ENCODE data around the gene AURKAIP1.
"Not testable (repeated sequence)": the region's sequence is repeated elsewhere in the genome, so short reads cannot be mapped to it uniquely, and the experiment has no call there.

AURKAIP1 gene

DNA sequence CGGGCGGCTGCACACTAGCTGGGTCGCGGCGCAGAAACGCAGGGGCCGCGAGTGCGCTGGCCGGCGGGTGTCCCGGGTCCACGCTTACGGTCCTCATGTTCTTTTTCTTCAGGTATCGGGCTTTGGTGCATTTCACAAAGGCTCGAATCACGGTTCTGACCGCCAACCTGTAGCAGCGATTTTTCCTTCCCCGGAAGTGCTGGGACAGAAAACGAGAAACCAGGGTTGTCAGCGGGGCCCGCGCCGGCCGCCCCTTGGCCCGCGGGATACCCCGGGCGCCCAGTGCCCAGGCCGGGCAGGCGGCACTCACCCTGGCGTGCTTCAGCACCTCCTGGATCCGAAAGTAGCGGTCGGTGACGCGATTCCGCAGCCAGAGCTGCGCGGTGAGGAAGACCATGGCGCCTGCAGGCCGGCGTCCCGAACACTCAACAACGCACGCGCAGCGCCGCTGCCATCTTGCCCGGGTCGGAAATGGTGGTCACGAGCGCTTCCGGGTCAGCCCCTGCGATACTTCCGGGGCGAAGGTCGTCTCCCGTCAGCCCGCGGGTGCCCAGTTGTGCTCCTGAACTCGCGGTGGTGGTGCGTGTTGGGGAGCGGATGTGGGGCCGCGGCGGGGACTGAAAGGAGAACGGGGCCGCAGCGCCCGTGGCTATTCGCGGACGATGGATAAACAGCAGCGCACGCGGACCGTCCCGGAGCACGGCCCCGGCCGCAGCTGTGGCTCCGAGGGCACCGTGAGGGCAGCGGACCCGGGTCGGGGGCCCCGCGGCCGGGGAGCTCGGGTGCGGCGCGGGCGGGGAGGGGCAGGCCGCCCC is 32.0 kb upstream of the AURKAIP1 start, which contains the start of gene MRPL20:
Gene MRPL20 (minus strand): TSS at position 473 of the 815 bp plus-strand sequence. CDS start 76 bp downstream, at position 397.
- DNase-seq (ENCODE audit: low spot score): peak; percentile 97

DNA sequence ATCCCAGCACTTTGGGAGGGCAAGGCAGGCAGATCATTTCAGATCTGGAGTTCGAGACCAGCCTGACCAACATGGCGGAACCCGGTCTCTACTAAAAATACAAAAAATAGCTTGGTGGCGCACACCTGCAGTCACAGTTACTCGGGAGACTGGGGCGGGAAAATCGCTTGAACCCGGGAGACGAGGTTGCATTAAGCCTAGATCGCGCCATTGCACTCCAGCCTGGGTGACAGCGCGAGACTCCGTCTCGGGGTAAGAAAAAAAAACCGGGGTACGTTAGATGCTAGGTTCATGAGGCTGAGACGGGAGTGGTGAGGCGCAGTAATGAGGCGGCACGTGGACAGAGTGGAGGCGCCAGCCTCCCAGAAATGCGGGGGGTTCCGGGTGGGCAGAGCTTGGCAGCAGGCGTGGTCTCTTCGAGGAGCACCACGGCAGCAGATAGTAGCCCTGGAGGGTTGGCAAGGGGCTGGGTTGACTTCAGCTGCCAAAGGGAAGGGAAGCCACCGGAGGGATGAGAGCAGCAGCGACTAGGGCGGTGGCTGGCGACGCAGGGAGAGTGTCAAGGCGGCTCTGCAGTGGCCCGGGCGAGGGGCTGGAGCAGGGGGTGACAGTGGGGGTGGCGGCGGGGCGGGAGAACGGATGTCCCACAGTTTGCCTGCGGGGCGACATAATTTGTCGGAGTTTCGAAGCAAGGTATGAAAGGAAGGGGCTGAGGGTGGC is 31.3 kb upstream of the AURKAIP1 start:
- no peak for DNase-seq (ENCODE audit: low spot score)

GRCh38 chr1:1403653-1404052 is 28.6 kb upstream of the AURKAIP1 start:
- no peak for DNase-seq (ENCODE audit: low spot score)

GRCh38 chr1:1402901-1403392 is 27.9 kb upstream of the AURKAIP1 start:
- DNase-seq (ENCODE audit: low spot score): not testable (repeated sequence)

- peak; percentile 56 for DNase-seq (ENCODE audit: low spot score)
These were observed 27.3 kb upstream of the AURKAIP1 start for GRCh38 chr1:1402072-1402900.

DNA sequence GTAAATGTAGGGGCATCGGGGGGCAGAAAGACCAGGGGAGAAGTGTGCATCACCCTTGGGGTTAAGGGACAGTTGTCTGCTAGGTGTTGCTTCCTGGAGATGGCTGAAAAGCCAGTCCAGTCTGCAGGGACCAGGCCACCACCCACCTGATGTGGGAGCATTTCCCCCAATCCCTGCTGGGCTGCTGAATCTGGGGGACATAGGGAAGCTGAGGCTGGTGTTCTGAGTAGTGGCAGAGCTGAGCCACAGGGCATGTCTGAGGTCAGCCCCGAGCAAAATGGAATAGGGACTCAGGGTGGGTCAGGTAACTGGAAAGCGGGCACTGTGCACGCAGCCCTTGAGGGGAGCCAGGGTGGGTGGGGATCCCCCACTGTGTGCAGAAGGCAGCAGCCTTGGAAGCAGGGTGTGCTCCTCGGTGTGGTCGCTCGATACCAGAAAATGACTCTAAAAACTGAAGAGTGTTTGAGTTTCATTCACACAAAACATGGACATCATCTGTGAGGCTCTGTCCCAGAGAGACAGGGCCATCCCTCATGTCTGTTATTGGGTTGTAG is 26.5 kb upstream of the AURKAIP1 start:
- no peak for DNase-seq (ENCODE audit: low spot score)

DNA sequence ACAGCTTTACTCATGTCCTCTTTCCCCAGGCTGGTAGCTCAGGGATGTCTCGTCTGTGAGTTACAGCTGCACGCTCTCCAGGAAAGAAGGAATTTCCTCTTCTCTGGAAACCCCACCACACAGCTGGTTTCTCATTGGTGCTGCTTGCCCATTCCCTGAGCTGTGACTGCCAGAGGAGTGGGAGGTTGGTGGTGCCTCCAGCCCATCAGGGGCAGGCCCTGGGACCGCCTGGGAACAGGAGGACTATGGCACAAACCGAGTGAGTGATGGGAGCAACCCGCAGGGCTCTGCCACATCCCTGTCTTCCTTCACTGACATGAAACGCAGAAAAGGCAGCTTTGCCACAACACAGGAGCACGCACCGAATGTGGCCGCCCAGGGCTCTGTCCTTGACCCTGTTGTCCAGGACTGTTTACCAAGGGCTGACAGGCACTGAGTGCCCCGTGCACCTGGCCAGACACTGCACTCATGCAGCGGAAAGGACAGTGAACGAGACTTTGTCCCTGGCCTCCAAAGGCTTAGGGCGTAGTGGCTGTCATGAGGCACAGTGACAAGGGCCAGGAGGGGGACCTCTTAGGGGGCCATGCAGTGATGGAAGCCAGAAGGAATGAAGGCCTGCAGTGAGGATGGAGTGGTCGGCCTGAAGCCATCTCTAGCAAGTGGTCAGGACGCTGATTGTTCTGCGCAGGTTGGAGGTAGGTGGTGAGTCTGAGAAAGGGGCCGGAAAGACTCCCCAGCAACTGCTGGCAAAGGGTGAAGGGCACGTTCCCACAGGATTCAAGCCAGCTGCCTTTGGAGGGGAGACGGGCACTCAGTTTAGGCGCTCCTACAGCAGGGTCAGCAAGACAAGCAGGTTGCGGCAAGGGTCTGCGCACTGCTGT is 25.8 kb upstream of the AURKAIP1 start:
- no peak for DNase-seq (ENCODE audit: low spot score)

- DNase-seq (ENCODE audit: low spot score): no peak
These were observed 25.0 kb upstream of the AURKAIP1 start for GRCh38 chr1:1399872-1400575.

GRCh38 chr1:1399187-1399871 is 24.3 kb upstream of the AURKAIP1 start, which contains the start of gene CCNL2:
Gene CCNL2, minus strand, starts transcription at chr1:1399335. Its CDS starts 29 bp downstream, at chr1:1399306.
- DNase-seq (ENCODE audit: low spot score): peak; percentile 99

DNA sequence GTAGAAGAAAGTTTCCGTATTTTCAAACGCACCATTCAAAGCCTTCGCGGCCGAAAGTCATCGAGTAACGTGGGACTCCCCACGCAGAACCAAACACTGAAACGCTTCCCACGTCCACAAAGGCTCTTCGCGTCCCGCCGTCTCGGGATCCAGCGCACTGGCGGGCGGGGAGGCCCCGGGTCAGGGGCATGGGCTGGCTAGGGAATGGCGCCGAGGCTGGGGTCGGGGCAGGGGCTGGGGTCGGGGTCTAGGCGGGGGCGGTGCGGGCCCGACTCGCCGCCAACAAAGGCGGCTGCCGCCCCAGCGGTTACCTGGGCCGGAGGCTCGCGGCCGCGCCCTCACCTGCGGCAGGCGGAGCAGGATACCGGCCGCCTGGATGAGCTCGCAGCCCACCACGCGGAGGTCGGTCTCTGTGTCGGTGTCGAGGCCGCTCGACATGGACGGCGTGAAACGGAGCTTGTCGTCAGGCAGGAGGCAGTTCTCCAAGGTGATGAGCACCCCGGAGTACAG is 23.7 kb upstream of the AURKAIP1 start:
- no peak for DNase-seq (ENCODE audit: low spot score)

- DNase-seq (ENCODE audit: low spot score): no peak
These were observed 23.0 kb upstream of the AURKAIP1 start for GRCh38 chr1:1397839-1398523.

- DNase-seq (ENCODE audit: low spot score): no peak
These were observed 20.2 kb upstream of the AURKAIP1 start for GRCh38 chr1:1395166-1395565.

DNA sequence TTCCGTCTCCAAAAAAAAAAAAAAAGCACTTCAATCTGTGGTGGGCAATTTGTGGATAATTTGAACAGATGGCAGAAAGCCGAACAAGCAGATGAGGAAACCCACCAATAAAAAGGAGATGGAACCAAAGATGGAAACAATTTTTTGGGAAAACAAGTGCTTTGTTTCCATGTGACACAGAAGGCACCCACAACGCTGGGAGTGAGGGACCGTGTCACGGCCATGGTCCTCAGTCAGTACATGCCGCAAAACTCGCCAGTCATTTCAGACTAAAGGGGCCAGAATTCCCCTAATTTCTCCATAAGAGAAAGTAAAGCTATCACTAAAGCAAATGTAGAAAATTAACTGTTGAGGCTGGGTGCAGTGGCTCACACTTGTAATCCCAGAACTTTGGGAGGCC is 19.1 kb upstream of the AURKAIP1 start:
- DNase-seq (ENCODE audit: low spot score): no peak

- DNase-seq (ENCODE audit: low spot score): no peak
These were observed 18.4 kb upstream of the AURKAIP1 start for GRCh38 chr1:1393428-1393827.

GRCh38 chr1:1393014-1393413 is 18.0 kb upstream of the AURKAIP1 start:
- no peak for DNase-seq (ENCODE audit: low spot score)

DNA sequence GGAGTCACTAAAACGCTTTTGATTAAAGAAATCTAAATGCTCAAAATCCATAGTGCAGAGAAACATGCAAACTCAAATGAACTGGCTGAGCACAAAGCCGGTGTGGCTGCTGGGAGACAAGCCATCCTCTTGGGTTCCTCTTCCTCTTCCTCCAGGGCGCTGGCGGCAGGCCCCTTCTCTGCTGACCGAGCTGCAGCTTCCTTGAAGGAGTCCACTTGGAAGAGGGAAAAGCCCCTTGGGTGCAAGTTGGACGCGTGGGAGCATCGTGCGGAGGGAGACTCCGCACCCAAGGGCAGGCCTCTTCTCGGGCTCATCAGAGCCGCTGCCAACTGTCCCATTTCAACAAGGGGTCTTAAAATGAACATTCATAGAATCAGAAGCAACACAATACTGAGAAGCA is 16.2 kb upstream of the AURKAIP1 start:
- no peak for DNase-seq (ENCODE audit: low spot score)

GRCh38 chr1:1390675-1391074 is 15.7 kb upstream of the AURKAIP1 start:
- DNase-seq (ENCODE audit: low spot score): no peak

GRCh38 chr1:1388078-1388472 is 13.1 kb upstream of the AURKAIP1 start:
- no peak for DNase-seq (ENCODE audit: low spot score)
